NK-92 treated with Interleukin-12 subunit alpha and Interleukin-12 subunit beta, amount 100 ng/mL, for 24 hours (cell line): Measurements from ENCODE around the gene POU2F2.

Source experiments
- DNase-seq: peaks from one replicate; lab custom pipeline; 2025; lab: John Stamatoyannopoulos, UW

POU2F2 gene

GRCh38 chr19:42079886-42080763 lies 52.1 kb downstream of the POU2F2 start:
- no peak for DNase-seq

DNA sequence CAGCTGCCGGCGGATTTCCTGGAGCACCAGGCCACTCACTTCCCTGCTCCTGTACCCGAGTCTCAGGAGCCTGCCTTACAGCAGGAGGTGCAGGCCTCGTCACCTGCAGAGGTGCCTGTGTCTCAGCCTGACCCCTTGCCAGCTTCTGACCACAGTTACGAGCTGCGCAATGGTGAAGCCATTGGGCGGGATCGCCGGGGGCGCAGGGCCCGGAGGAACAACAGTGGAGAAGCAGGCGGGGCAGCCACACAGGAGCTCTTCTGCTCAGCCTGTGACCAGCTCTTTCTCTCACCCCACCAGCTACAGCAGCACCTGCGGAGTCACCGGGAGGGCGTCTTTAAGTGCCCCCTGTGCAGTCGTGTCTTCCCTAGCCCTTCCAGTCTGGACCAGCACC lies 53.0 kb downstream of the POU2F2 start:
- DNase-seq, result no peak

- no peak for DNase-seq
Observed at GRCh38 chr19:42078538-42079275, 53.5 kb downstream of the POU2F2 start.

DNA sequence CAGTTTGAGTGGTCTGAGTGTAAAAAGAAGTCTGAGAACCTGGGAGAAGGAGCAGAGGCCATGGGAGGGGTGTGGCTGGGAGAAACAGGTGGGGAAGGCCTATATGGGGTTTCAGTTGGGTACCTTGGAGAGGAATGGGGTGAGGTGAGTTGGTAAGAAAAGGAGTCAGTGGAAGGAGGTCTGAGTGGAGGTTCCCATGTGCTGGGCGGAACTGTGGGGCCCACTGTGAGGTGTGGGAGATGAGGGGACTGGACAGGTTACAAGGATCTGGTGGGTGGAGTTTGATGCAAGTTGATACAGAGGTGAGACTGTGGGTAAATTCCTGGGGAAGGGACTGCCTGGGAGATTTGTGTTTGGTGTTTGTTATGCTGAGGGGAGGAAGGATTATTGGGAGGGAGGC lies 54.2 kb downstream of the POU2F2 start:
- no peak for DNase-seq

GRCh38 chr19:42076380-42076944 lies 55.8 kb downstream of the POU2F2 start:
- DNase-seq, result no peak

DNA sequence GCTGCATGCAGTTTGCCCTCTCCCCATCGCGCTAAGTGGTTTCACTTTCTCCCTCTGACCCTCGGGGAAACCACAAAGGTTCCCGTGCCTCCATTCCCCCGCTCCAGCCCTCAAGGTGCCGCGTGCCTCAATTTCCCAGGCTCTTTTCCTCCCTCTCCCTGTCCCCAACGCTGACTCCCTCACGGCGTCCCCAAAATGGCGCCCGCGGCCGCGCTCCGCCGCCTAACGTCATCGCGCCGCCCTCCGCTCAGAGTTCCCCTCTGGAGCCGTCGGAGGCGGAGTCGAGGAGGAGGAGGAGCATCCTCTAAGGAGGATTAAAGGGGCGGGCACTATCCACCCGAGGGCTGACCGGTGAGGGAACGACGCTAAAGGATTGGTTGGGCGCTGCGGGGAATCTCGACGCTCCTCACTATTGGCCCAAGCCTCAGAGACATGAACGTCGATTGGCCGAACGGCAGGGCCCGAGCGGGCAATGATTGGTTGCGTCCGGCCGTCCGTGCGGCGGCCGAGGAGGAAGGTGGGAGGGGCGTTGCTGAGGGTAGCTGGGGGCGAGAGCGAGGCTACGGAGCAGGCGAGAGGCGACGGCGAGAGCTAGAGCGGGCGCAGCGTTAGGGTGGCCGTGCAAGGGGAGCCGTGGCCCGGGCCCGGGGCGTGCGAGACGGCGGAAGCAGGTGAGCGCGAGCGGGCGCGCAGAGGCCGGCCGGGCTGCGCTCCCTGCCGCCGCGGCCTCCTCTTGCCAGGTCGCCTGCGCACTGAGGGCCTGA lies 56.4 kb downstream of the POU2F2 start, which contains the start of gene ZNF574:
ZNF574 (plus strand) TSS at position 551 of the 764 bp plus-strand sequence. CDS start 2,441 bp downstream, outside the sequence.
- peak; percentile 98 for DNase-seq

- DNase-seq, result no peak
Observed at GRCh38 chr19:42075364-42075615, 57.0 kb downstream of the POU2F2 start.

- DNase-seq, result no peak
Observed at GRCh38 chr19:42074513-42075363, 57.5 kb downstream of the POU2F2 start.

DNA sequence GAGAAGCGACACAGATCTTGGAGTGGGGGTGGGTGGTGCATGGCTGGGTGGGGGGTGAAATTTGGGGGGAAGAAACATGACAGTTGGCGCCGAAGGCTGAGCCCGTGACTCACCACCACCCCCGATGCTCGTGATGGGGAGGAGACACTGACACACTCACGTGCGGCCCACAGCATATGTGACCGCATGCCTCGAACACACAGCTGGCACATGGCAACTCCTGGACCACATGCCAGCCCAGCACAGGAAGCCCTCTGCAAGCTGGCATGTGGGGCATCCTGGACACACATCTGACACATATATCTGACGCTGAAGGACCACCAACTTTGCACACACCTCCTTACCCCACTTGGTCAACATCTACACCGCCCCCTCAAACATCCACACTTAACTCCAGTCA lies 61.0 kb downstream of the POU2F2 start:
- no peak for DNase-seq

DNA sequence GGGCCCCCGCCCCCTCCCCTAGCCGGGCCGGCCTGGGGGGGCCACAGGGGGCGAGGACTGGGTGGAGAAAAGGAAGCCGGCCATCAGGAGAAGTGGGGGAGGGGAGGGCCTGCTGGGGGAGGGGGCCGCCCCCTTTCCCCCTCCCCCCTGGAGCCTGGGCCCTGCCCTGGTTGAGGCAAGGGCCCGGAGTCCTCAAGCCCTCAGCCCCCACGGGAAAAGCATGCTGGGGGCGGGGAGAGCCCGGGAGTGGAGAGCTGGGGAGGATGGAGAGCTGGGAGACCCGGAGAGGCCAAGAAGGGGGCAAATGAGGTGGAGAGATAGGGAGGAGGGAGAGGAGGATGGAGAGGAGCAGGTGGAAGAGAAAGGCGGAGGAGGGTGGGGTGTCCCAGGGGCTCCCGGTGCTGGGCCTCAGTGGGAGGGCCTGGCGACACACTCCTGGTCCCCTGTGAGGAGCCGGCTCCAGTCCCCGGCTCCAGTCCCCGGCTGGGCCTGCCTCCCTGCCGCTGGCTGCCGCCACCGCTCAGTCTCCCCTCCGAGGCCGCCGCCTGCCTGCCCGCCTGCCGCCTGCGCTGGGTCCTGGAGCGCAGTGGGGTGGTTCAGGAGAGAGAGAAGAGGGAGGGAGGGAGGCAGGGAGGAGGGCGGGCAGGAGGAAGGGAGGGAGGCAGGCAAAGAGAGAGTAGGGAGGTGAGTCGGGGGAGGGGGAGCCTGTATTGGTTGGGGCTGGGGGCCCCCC lies 62.5 kb downstream of the POU2F2 start, which contains the start of gene GRIK5:
GRIK5 (minus strand) TSS at position 588 of the 733 bp plus-strand sequence. CDS start 4,436 bp downstream, outside the sequence.
- no peak for DNase-seq

GRCh38 chr19:42068756-42069571 lies 63.3 kb downstream of the POU2F2 start:
- DNase-seq, result no peak

DNA sequence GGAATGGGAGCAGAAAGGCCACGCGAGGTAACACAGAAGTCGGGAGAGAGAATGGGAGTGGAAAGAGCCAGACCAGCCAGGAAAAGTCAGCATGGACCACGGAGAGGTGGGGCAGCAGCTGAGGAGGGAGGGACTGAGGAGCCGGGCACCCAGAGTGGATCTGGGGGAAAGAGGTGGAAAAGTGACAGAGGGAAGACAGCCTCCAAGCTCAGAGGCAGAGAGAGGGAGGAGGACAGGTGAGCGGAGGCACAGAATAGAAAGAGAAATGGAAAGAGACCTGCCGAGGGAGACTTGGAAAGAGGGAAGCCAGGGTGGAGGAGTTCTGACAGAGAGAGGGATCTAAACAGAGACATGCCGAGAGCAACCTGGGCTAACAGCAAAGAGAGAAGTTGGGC lies 63.9 kb downstream of the POU2F2 start:
- no peak for DNase-seq

DNA sequence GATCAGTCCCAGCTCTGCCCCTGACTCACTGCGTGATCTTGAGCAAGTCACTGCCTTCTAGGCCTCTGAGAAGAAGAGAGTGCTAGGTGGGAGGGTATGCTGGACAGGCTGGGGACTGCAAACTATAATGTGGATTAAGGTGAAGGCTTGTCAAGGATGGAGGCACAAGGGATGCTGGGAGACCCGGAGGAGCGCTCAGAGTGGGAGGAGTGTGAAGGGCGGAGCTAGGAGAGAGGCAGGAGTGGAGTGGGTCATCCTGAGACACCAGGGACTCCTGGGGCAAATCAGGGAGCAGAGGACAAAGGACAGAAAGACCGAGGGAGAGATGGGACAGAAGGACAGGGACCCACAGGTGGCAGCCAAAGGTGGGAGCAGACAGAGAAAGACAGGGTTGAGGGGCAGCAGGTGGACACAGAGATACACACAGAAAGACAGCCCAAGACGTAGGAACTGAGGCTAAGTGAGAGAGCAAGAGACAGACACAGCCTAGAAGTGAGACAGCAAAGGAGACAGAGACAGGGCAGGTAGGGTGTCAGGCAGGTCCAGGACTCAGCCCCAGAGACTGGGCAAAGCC lies 64.8 kb downstream of the POU2F2 start:
- no peak for DNase-seq

DNA sequence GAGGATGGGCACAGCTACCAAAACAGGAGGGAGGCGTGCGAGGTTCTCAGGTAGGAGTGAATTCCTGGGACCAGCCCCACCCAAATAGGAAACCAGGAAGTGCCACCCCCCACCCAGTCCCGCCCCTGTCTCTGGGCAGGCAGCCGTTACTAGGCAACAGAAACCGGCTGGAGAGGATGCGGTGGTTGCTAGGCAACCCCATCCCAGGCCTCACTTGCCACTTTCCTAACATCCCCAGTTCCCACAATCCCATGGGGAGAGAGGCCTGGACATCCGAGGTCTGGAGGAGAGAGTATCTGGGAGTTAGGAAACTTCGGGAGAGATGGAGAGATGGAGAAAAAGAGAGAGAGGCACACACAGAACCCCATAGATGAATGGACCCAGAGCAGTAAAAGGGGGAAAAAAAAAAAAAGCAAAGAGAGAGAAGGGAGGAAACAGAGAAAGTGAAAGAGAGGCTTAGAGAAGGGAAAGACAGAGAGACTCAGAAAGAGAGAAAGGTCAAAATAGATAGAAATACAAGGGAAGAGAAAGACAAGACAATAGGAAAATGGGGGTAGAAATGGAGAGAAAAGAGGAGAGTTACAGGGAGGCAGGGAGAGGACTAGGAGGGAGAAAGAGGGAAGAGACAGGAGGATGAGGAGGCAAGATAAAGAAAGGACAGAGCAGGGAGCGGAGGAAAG lies 66.0 kb downstream of the POU2F2 start:
- DNase-seq, result no peak

DNA sequence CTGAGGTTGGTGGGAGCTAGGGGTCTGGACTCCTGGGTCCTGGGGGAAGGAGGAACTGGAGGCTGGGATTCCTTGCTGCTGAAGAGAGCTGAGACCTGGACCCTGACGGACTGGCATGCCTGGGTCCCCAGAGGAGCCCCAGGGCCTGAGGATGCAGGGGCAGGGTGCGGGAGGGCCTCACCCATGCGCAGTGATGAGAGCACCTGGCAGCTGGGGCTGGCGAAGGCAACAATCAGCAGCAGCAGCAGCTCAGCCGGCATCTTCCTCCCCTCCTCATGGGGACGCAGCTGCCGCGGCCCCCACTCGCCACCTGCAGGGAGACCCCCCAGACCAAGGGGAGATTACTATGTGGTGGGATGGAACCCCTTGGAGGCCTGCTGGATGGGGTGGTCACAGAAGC lies 66.7 kb downstream of the POU2F2 start:
- no peak for DNase-seq

GRCh38 chr19:42065051-42065450 lies 67.2 kb downstream of the POU2F2 start:
- no peak for DNase-seq

GRCh38 chr19:42064432-42064831 lies 67.8 kb downstream of the POU2F2 start:
- DNase-seq, result no peak

DNA sequence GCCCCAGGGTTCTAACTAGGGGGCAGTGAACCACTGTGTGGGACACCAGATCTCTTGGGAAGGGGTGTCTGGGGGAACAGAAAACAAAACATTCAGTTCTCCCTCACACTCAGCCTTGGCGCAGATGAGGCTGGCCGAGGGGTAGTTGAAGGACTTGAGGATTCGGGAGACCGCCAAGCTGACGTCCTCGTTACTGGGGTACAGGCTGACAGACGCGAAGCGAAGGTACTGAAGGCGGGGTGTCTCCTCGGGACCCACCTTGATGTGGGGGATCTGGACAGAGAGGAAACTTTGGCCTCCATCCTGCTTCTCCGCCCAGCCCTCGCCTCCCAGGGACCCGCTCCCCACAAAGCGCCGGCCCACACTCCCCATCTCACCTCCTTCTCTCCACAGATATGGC lies 69.9 kb downstream of the POU2F2 start:
- no peak for DNase-seq

- DNase-seq, result no peak
Observed at GRCh38 chr19:42060117-42060516, 72.1 kb downstream of the POU2F2 start.
